ENCODE data around the gene TMEM94.

TMEM94 gene

GRCh38 chr17:75494326-75494877, 38.0 kb downstream of the TMEM94 start:
- no peak for DNase-seq (ENCODE audit: low read depth in 2 of 2, low spot score in 1 of 2)

- DNase-seq (ENCODE audit: low read depth in 2 of 2, low spot score in 1 of 2), result no peak
Observed at GRCh38 chr17:75496005-75496404, 39.6 kb downstream of the TMEM94 start.

- no peak for DNase-seq (ENCODE audit: low read depth in 2 of 2, low spot score in 1 of 2)
Observed at GRCh38 chr17:75498039-75498725, 41.7 kb downstream of the TMEM94 start.

- DNase-seq (ENCODE audit: low read depth in 2 of 2, low spot score in 1 of 2), result no peak
Observed at GRCh38 chr17:75498726-75499213, 42.3 kb downstream of the TMEM94 start.

GRCh38 chr17:75499313-75500022, 43.0 kb downstream of the TMEM94 start:
- no peak for DNase-seq (ENCODE audit: low read depth in 2 of 2, low spot score in 1 of 2)

- DNase-seq (ENCODE audit: low read depth in 2 of 2, low spot score in 1 of 2), result no peak
Observed at GRCh38 chr17:75500419-75501216, 44.2 kb downstream of the TMEM94 start.

GRCh38 chr17:75501378-75502071, 45.1 kb downstream of the TMEM94 start:
- DNase-seq (ENCODE audit: low read depth in 2 of 2, low spot score in 1 of 2), result no peak

- DNase-seq (ENCODE audit: low read depth in 2 of 2, low spot score in 1 of 2), result no peak
Observed at GRCh38 chr17:75502072-75502720, 45.8 kb downstream of the TMEM94 start.

GRCh38 chr17:75502721-75503329, 46.4 kb downstream of the TMEM94 start:
- no peak for DNase-seq (ENCODE audit: low read depth in 2 of 2, low spot score in 1 of 2)

GRCh38 chr17:75503337-75503950, 47.0 kb downstream of the TMEM94 start:
- no peak for DNase-seq (ENCODE audit: low read depth in 2 of 2, low spot score in 1 of 2)

- DNase-seq (ENCODE audit: low read depth in 2 of 2, low spot score in 1 of 2), result no peak
Observed at GRCh38 chr17:75503976-75504346, 47.5 kb downstream of the TMEM94 start.

GRCh38 chr17:75504347-75505151, 48.1 kb downstream of the TMEM94 start:
- DNase-seq (ENCODE audit: low read depth in 2 of 2, low spot score in 1 of 2), result no peak

GRCh38 chr17:75505152-75505409, 48.6 kb downstream of the TMEM94 start:
- DNase-seq (ENCODE audit: low read depth in 2 of 2, low spot score in 1 of 2), result no peak

GRCh38 chr17:75505640-75506039, 49.2 kb downstream of the TMEM94 start:
- DNase-seq (ENCODE audit: low read depth in 2 of 2, low spot score in 1 of 2), result no peak

GRCh38 chr17:75506134-75506533, 49.7 kb downstream of the TMEM94 start:
- DNase-seq (ENCODE audit: low read depth in 2 of 2, low spot score in 1 of 2), result no peak

- DNase-seq (ENCODE audit: low read depth in 2 of 2, low spot score in 1 of 2), result no peak
Observed at GRCh38 chr17:75506888-75507287, 50.5 kb downstream of the TMEM94 start.

GRCh38 chr17:75507733-75508719, 51.6 kb downstream of the TMEM94 start:
- DNase-seq (ENCODE audit: low read depth in 2 of 2, low spot score in 1 of 2), result no peak

- DNase-seq (ENCODE audit: low read depth in 2 of 2, low spot score in 1 of 2), result no peak
Observed at GRCh38 chr17:75508931-75509361, 52.5 kb downstream of the TMEM94 start.
